Stimulated activated CD8-positive, alpha-beta memory T cell treated with anti-CD3 and anti-CD28 coated beads, Interleukin-12 subunit alpha, Interleukin-12 subunit beta, amount 100 ng/mL, for 1 hour (primary cell): ENCODE results near the gene SHROOM3.

Experiments
- DNase-seq: peaks from one replicate; pipeline ENCODE4 v3.0.0-alpha.2; 2020; ENCODE audit warnings: low read depth

The SHROOM3 gene

GRCh38 chr4:76663824-76664223 is 228.8 kb downstream of the SHROOM3 start:
- DNase-seq = no peak

GRCh38 chr4:76665153-76665552 is 230.1 kb downstream of the SHROOM3 start:
- no peak for DNase-seq

GRCh38 chr4:76665721-76666120 is 230.7 kb downstream of the SHROOM3 start:
- DNase-seq = no peak

DNA sequence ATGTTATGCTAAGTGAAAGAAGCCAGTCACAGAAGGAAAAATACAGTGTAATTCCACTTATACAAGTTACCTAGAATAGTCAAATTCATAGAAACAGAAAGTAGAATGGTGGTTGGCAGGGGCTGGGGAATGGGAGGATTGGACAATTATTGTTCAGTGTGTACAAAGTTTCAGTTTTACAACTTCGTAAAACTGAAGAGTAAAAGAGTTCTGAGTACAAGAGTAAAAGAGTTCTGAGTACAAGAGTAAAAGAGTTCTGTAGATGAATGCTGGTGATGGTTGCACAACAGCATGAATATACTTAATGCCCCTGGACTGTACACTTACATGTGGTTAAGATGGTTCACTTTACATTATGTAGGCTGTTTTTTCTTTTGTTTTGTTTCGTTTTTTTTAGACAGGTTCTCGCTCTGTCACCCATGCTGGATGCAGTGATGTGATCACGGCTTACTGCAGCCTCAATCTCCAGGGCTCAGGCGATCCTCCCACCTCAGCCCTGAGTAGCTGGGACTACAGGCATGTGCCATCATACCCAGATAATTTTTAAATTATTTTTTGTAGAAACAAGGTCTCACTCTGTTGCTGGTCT is 232.0 kb downstream of the SHROOM3 start:
- DNase-seq = no peak

- DNase-seq = no peak
Observed at GRCh38 chr4:76670631-76671030, 235.6 kb downstream of the SHROOM3 start.

GRCh38 chr4:76673362-76673761 is 238.3 kb downstream of the SHROOM3 start:
- no peak for DNase-seq

- no peak for DNase-seq
Observed at GRCh38 chr4:76674983-76675382, 240.0 kb downstream of the SHROOM3 start.

DNA sequence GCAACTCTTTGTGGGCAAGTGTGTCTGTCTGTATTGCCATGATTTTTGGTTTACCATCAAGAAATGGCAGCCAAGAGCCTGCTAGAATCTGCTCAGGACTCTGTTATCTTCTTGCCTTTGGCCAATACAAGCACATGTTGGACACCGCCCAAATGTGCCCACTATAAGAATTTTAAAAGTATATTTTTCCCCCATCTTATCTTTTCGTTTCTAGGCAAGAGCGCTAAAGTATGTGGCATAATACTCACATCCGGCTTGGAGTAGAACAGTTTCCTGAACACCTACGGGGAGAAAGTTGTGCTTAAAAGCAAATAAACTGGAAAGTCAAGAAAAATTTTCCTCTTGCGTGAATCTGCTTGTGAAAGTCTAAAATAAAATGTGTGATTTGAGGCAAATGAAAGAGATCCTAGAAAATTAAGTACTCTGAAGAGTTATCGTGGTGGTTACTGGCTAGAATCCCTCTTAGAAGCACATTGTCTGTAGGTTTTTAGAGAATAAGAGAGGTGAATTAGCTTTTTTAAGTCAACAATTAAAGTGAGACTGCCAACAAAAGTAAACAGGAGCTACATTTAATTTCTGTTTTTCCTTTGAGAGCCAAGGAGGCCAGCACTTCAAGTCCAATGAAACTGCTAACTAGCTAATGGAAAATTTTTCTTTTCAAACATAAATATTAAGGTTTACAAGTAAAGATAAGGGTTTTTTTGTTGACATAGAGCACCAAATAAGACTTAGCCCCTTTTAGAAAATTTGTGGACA is 242.7 kb downstream of the SHROOM3 start:
- DNase-seq = no peak

GRCh38 chr4:76679691-76680090 is 244.7 kb downstream of the SHROOM3 start:
- DNase-seq = no peak

DNA sequence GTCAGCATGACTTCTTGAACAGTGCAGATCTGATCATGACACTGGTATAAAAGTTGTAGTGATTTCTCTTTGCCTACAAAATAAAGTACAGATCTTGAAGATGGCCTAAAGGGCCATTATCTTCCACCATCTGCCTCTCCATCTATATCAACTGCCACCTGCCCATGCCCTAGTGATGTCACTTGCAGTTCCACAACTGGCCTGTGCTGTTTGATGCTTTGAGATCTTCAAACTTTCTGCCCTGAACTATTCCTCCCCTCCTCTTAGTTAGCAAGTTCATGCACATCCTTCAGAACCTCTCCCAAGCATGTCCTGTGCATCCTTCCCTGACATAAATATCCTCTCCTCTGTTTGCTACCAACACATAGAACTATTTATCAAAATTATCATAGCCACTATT is 245.9 kb downstream of the SHROOM3 start:
- no peak for DNase-seq

- DNase-seq = no peak
Observed at GRCh38 chr4:76681996-76682395, 247.0 kb downstream of the SHROOM3 start.

- no peak for DNase-seq
Observed at GRCh38 chr4:76683144-76683543, 248.1 kb downstream of the SHROOM3 start.

DNA sequence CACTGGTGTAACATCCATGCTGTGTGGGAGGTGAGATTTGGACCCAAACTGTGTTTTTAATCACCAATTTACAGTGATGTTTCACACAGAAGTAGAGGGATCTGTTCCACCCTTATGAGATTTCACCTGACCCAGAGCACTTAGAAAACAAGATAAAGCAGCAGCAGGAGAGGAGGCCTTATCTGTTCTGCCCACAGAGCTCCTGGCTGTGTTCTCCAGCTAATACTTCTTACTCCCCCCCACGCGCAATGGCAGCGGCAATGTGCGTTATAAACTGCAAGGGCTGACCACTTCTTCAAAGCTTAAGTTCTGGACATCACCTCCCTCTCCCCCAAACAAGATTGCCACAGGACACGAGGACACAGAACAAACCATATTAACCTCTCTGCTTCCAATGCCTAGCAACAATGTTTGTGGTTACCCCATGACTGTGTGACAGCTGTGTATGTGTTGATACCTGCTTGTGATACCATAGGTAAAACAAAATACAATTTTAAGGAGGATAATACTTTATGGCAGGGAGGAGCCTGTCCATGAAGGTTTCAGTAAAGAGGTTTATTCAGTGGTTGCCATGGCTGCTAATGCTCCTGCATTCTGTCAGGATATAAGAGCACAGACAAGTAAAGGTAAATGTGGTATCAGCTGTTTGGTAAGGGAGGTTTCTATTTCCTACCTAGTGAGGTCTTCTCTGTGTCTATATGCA is 252.9 kb downstream of the SHROOM3 start:
- DNase-seq = no peak

- no peak for DNase-seq
Observed at GRCh38 chr4:76688619-76689144, 253.7 kb downstream of the SHROOM3 start.

DNA sequence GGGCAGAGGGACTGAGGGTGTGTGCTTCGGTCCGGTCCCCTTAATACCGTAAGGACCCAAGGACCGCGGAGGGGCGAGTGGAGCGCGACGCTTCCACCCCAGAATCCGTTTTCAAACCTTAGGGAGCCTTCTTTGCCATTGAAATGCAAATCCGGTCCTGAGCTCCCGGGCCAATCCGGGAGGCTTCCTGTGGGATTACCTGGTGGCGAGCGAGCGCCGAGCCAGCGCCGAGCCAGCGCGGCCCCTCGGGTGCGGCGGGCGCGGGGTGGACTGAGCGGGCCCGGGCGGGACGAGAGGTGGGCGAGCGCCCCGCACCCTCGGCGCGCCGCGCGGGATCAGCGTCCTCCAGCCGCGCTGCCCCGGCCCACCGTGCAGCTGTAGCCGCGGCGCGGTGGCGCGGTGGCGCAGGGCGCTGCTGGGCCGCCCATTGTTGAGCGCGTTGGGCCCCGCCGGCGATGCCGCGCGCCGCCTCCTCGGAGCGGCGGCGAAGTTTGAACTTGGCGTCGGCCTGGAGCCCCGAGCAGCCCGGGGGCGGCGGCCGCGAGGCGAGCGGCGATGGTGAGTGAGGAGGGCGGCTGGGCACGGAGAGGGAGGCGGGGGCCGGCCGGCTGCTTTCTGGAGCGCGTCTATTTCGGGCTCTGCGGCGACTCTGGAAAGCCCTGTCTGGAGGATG is 254.3 kb downstream of the SHROOM3 start:
- no peak for DNase-seq

- DNase-seq = no peak
Observed at GRCh38 chr4:76690011-76690905, 255.2 kb downstream of the SHROOM3 start.

- no peak for DNase-seq
Observed at GRCh38 chr4:76690906-76691275, 255.9 kb downstream of the SHROOM3 start.

DNA sequence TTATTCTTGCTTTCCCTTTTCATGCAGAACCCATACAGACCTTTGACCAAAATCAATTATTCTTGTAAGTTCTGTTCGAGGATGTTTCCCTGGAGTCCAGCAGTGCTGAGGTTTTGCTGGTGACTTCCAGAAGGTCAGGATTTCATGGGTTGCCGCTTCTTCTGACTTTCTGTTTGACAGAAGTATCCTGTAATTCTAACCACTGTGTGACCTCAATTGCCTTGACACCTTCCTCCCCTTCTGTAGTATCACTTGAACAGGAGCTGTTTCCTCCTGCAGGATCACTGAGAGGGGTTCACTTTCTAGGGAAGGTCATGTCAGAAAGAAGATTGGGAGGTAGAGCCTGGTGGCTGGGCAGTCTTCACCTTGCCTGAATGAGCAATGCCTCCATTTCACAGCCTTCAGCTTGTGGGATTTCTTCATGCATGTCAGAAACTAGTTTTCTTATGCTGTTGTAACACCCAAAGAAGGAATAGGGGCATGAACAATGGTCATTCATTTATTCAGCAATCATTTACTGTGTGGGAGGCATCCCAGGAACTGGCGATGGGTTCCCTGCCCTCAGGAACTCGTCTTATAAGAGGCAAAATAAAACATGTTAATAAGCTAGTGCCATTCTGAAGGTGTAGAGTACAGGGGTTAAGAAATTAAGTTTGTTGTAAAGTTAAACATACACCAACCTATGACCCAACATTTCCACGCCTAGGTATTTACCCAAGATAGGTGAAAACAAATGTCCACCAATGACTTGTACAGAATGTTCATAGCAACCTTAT is 257.0 kb downstream of the SHROOM3 start:
- DNase-seq = no peak

DNA sequence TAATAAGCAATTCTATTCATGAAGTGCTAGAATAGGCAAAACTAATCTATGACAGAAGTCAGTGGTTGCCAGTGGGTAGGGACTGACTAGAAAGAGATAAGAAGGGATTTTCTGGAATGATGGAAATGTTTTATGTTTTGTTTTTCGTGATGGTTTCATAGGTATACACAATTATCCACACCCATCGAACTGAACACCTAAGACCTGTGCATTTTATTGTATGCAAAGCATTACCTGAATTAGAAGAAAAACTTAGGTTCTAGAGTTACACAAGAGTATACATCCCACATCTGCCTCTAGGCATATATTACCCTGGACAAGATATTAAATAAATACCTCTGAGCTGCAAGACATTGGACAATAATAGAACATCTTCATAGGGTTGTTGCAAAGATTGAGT is 257.7 kb downstream of the SHROOM3 start:
- DNase-seq = no peak

DNA sequence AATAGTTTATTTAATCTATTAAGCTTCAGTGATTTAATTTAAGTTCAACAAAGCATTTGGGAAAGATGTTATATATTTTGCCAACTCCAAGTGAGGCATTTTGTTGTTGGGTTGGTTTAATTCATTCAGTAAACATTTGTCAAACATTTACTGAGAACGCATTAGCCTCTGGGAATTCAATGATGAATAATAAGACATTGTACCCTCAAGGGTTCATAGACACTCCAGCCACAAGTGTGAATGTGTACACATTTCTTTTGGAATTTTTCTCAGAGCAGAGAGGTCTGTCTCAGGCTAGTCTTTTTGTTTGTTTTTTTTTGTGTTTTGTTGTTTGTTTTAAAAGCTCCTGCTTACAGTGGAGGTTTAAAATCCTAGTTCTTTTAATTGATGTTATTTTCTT is 259.0 kb downstream of the SHROOM3 start:
- no peak for DNase-seq

DNA sequence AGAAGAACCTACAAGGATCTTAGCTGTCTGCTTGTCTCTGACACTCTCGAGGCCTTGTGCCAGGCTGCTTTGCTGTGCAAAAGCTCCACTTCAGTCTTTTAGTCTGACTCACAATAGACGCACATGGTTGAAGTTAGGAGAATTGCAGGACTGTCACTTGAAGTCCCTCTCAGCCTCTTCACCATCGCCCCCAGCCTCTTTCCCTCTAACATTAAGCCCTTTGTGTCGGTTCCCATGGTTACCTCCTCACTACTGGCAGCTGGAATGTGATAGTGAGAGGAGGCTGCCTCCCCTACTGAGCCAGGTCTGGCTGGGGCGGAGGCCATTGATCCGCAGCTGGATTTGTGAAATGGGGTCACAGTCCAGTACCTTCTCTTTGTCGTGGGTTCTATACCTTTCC is 261.1 kb downstream of the SHROOM3 start:
- DNase-seq = no peak
